Measurements from ENCODE around the gene SV2C.
"Not testable (repeated sequence)": the region's sequence is repeated elsewhere in the genome, so short reads cannot be mapped to it uniquely, and the experiment has no call there.

Gene SV2C

GRCh38 chr5:76204713-76205112, 121.5 kb downstream of the SV2C start:
- DNase-seq = no peak

- DNase-seq = no peak
Observed at GRCh38 chr5:76207120-76207519, 123.9 kb downstream of the SV2C start.

GRCh38 chr5:76209297-76209696, 126.1 kb downstream of the SV2C start:
- no peak for DNase-seq

- no peak for DNase-seq
Observed at GRCh38 chr5:76210946-76211345, 127.8 kb downstream of the SV2C start.

- DNase-seq = no peak
Observed at GRCh38 chr5:76213858-76214257, 130.7 kb downstream of the SV2C start.

GRCh38 chr5:76216748-76217147, 133.6 kb downstream of the SV2C start:
- DNase-seq = no peak

- no peak for DNase-seq
Observed at GRCh38 chr5:76219636-76220035, 136.5 kb downstream of the SV2C start.

- DNase-seq = no peak
Observed at GRCh38 chr5:76221311-76221710, 138.1 kb downstream of the SV2C start.

- DNase-seq = no peak
Observed at GRCh38 chr5:76222318-76222717, 139.1 kb downstream of the SV2C start.

GRCh38 chr5:76223696-76224095, 140.5 kb downstream of the SV2C start:
- no peak for DNase-seq

- no peak for DNase-seq
Observed at GRCh38 chr5:76224898-76225297, 141.7 kb downstream of the SV2C start.

- DNase-seq = no peak
Observed at GRCh38 chr5:76225336-76225735, 142.2 kb downstream of the SV2C start.

GRCh38 chr5:76229900-76230299, 146.7 kb downstream of the SV2C start:
- no peak for DNase-seq

- DNase-seq = no peak
Observed at GRCh38 chr5:76230711-76231285, 147.6 kb downstream of the SV2C start.

GRCh38 chr5:76234665-76235064, 151.5 kb downstream of the SV2C start:
- DNase-seq = no peak

GRCh38 chr5:76236684-76237083, 153.5 kb downstream of the SV2C start:
- no peak for DNase-seq

- DNase-seq = no peak
Observed at GRCh38 chr5:76240336-76240735, 157.2 kb downstream of the SV2C start.

- DNase-seq = not testable (repeated sequence)
Observed at GRCh38 chr5:76242155-76242554, 159.0 kb downstream of the SV2C start.

GRCh38 chr5:76245590-76245989, 162.4 kb downstream of the SV2C start:
- DNase-seq = no peak

- DNase-seq = no peak
Observed at GRCh38 chr5:76249621-76250020, 166.4 kb downstream of the SV2C start.

GRCh38 chr5:76250463-76250862, 167.3 kb downstream of the SV2C start:
- no peak for DNase-seq

GRCh38 chr5:76251656-76252055, 168.5 kb downstream of the SV2C start:
- DNase-seq = no peak

GRCh38 chr5:76252437-76252836, 169.3 kb downstream of the SV2C start:
- DNase-seq = no peak

- peak; percentile 45 to 47 for DNase-seq
Observed at GRCh38 chr5:76256116-76256889, 173.1 kb downstream of the SV2C start.

All from activated CD4-positive, alpha-beta T cell treated with anti-CD3 and anti-CD28 coated beads, Interleukin-2, amount 50 U/mL, for 4 hours (primary cell).